Fibroblast of pulmonary artery (primary cell): ENCODE data around the gene ZNF516.

Source experiments
- DNase-seq: peaks from one replicate; pipeline ENCODE4 v3.0.0-alpha.2; 2010; ENCODE audit warnings: low read depth
- H3K4me3 ChIP-seq: replicated peaks from 2 replicates; pipeline ENCODE4 v1.5.1; 2011; ENCODE audit warnings: low read depth, mild to moderate bottlenecking, control low read depth, low read length, moderate library complexity
- CTCF ChIP-seq: IDR thresholded peaks from 2 replicates; pipeline ENCODE4 v1.5.1; 2011; ENCODE audit warnings: mild to moderate bottlenecking, control low read depth, low read length, inconsistent platforms; ENCODE audit errors: missing control alignments

Gene ZNF516

GRCh38 chr18:76396792-76397191, 98.2 kb downstream of the ZNF516 start:
- TF ChIP-seq CTCF = no peak
- DNase-seq = no peak
- H3K4me3 ChIP-seq = no peak overlapping the region

- no peak for TF ChIP-seq CTCF
- H3K4me3 ChIP-seq = no peak overlapping the region
- no peak for DNase-seq
Observed at GRCh38 chr18:76395609-76396008, 99.4 kb downstream of the ZNF516 start.

GRCh38 chr18:76394780-76395476, 100.1 kb downstream of the ZNF516 start:
- H3K4me3 ChIP-seq = no peak overlapping the region
- no peak for TF ChIP-seq CTCF
- no peak for DNase-seq

- no peak for DNase-seq
- no peak for TF ChIP-seq CTCF
- H3K4me3 ChIP-seq = no peak overlapping the region
Observed at GRCh38 chr18:76392349-76392748, 102.7 kb downstream of the ZNF516 start.

- no peak for TF ChIP-seq CTCF
- no peak overlapping the region for H3K4me3 ChIP-seq
- DNase-seq = no peak
Observed at GRCh38 chr18:76391746-76392145, 103.3 kb downstream of the ZNF516 start.

GRCh38 chr18:76391038-76391437, 104.0 kb downstream of the ZNF516 start:
- no peak overlapping the region for H3K4me3 ChIP-seq
- no peak for TF ChIP-seq CTCF
- DNase-seq = no peak

- TF ChIP-seq CTCF = no peak
- no peak overlapping the region for H3K4me3 ChIP-seq
- no peak for DNase-seq
Observed at GRCh38 chr18:76390452-76391035, 104.5 kb downstream of the ZNF516 start.
